H9 (cell line): ENCODE results near the gene KCNG3. TPM values are rescaled to one million over a fixed set of nuclear protein-coding genes. Genes with fewer than 3 reads are reported as not detected.

Experiments
- DNase-seq: peaks from one replicate; pipeline ENCODE4 v3.0.0-alpha.2; 2017
- H2AFZ ChIP-seq: one replicate; pipeline ENCODE4 v1.6.1; 2013; ENCODE audit warnings: mild to moderate bottlenecking, low read length, control low read depth, moderate library complexity
- H2AK5ac ChIP-seq: 2 replicates; pipeline ENCODE4 v1.6.1; 2013; ENCODE audit warnings: low read length, control low read depth, mixed read lengths; ENCODE audit not compliant: insufficient read length
- H2BK120ac ChIP-seq: one replicate; pipeline ENCODE4 v1.6.1; 2013; ENCODE audit warnings: low read depth, mild to moderate bottlenecking, low read length, control low read depth, inconsistent platforms; ENCODE audit not compliant: poor library complexity, severe bottlenecking
- H2BK12ac ChIP-seq: 2 replicates; pipeline ENCODE4 v1.6.1; 2013; ENCODE audit warnings: low read length, control low read depth, mixed read lengths, low read depth; ENCODE audit not compliant: insufficient read length
- H2BK15ac ChIP-seq: 2 replicates; pipeline ENCODE4 v1.6.1; 2013; ENCODE audit warnings: low read depth, low read length, control low read depth
- H2BK20ac ChIP-seq: one replicate; pipeline ENCODE4 v1.6.1; 2013; ENCODE audit warnings: low read depth, mild to moderate bottlenecking, low read length, control low read depth, inconsistent platforms; ENCODE audit not compliant: poor library complexity, severe bottlenecking
- H2BK5ac ChIP-seq: 2 replicates; pipeline ENCODE4 v1.6.1; 2013; ENCODE audit warnings: low read length, control low read depth, mixed read lengths; ENCODE audit not compliant: insufficient read length
- H3K14ac ChIP-seq: 2 replicates; pipeline ENCODE4 v1.6.1; 2013; ENCODE audit warnings: low read length, control low read depth; ENCODE audit not compliant: insufficient read depth
- H3K18ac ChIP-seq: 2 replicates; pipeline ENCODE4 v1.6.1; 2013; ENCODE audit warnings: low read depth, mild to moderate bottlenecking, mixed read lengths, low read length, control low read depth; ENCODE audit not compliant: insufficient read length
- H3K23ac ChIP-seq: 2 replicates; pipeline ENCODE4 v1.6.1; 2013; ENCODE audit warnings: low read length, control low read depth, mixed read lengths, low read depth; ENCODE audit not compliant: insufficient read length
- H3K23me2 ChIP-seq: 2 replicates; pipeline ENCODE4 v1.6.1; 2013; ENCODE audit warnings: low read depth, mild to moderate bottlenecking, mixed read lengths, low read length, control low read depth; ENCODE audit not compliant: insufficient read length, poor library complexity, severe bottlenecking
- H3K27ac ChIP-seq: 2 replicates; pipeline ENCODE4 v1.5.1; 2013; ENCODE audit warnings: low read length, control low read depth, mixed read lengths, low read depth; ENCODE audit not compliant: insufficient read length
- H3K27me3 ChIP-seq: 2 replicates; pipeline ENCODE4 v1.6.1; 2013; ENCODE audit warnings: low read length, control low read depth, inconsistent platforms; ENCODE audit not compliant: insufficient read depth
- H3K4ac ChIP-seq: 2 replicates; pipeline ENCODE4 v1.6.1; 2013; ENCODE audit warnings: low read depth, mild to moderate bottlenecking, control low read depth, inconsistent platforms, low read length, moderate library complexity
- H3K4me1 ChIP-seq: 2 replicates; pipeline ENCODE4 v1.6.1; 2013; ENCODE audit warnings: low read length, control low read depth, inconsistent platforms; ENCODE audit not compliant: insufficient read depth
- H3K4me2 ChIP-seq: 2 replicates; pipeline ENCODE4 v1.6.1; 2013; ENCODE audit warnings: low read length, control low read depth, mixed read lengths; ENCODE audit not compliant: insufficient read length, insufficient read depth
- H3K56ac ChIP-seq: 2 replicates; pipeline ENCODE4 v1.6.1; 2013; ENCODE audit warnings: low read depth, mild to moderate bottlenecking, mixed read lengths, low read length, control low read depth; ENCODE audit not compliant: insufficient read length
- H3K79me1 ChIP-seq: 2 replicates; pipeline ENCODE4 v1.6.1; 2013; ENCODE audit warnings: low read depth, mild to moderate bottlenecking, moderate library complexity, low read length, control low read depth, inconsistent platforms; ENCODE audit not compliant: insufficient read depth, poor library complexity, severe bottlenecking
- H3K79me2 ChIP-seq: 2 replicates; pipeline ENCODE4 v1.6.1; 2013; ENCODE audit warnings: low read length, control low read depth, inconsistent platforms; ENCODE audit not compliant: insufficient read depth
- H3K9ac ChIP-seq: 2 replicates; pipeline ENCODE4 v1.6.1; 2013; ENCODE audit warnings: low read length, control low read depth, mixed read lengths; ENCODE audit not compliant: insufficient read length; ENCODE audit errors: extremely low read depth
- H3K9me3 ChIP-seq: one replicate; pipeline ENCODE4 v1.6.1; 2013; ENCODE audit warnings: low read depth, low read length, inconsistent platforms; ENCODE audit not compliant: control insufficient read depth
- H3T11ph ChIP-seq: one replicate; pipeline ENCODE4 v1.6.1; 2013; ENCODE audit warnings: mild to moderate bottlenecking, low read length, control low read depth, inconsistent platforms
- H4K20me1 ChIP-seq: one replicate; pipeline ENCODE4 v1.6.1; 2013; ENCODE audit not compliant: control insufficient read depth, insufficient read length, insufficient read depth
- H4K5ac ChIP-seq: 2 replicates; pipeline ENCODE4 v1.6.1; 2013; ENCODE audit warnings: low read depth, mild to moderate bottlenecking, mixed read lengths, low read length, control low read depth; ENCODE audit not compliant: insufficient read length
- H4K8ac ChIP-seq: replicated peaks from 2 replicates; pipeline ENCODE4 v1.6.1; 2013; ENCODE audit warnings: low read length, control low read depth, mixed read lengths, low read depth; ENCODE audit not compliant: insufficient read length
- H4K91ac ChIP-seq: 2 replicates; pipeline ENCODE4 v1.6.1; 2013; ENCODE audit warnings: low read depth, mild to moderate bottlenecking, moderate library complexity, mixed read lengths, low read length, control low read depth; ENCODE audit not compliant: insufficient read length
- H3K27ac Mint-ChIP-seq, 3 experiments: 2 replicates in 2 of 3; 3 replicates in 1 of 3; pipeline ENCODE4 v1.8.0; 2020 to 2021; ENCODE audit warnings: mixed read lengths in 3 of 3, mild to moderate bottlenecking in 1 of 3, moderate library complexity in 1 of 3
- H3K27me3 Mint-ChIP-seq: 2 replicates; pipeline ENCODE4 v1.8.0; 2021; ENCODE audit warnings: low read depth, mild to moderate bottlenecking, moderate library complexity, mixed read lengths
- H3K36me3 Mint-ChIP-seq, 3 experiments: 2 replicates in 2 of 3; 3 replicates in 1 of 3; pipeline ENCODE4 v1.8.0; 2020 to 2021; ENCODE audit warnings: low read depth in 3 of 3, mixed read lengths in 3 of 3; ENCODE audit not compliant: insufficient read depth in 1 of 3
- H3K4me1 Mint-ChIP-seq, 2 experiments: 2 replicates each; pipeline ENCODE4 v1.8.0; 2020; ENCODE audit warnings: mixed read lengths in 2 of 2
- H3K4me3 Mint-ChIP-seq, 2 experiments: 2 replicates in 1 of 2; 3 replicates in 1 of 2; pipeline ENCODE4 v1.8.0; 2020 to 2021; ENCODE audit warnings: mild to moderate bottlenecking in 2 of 2, mixed read lengths in 2 of 2, moderate library complexity in 1 of 2
- H3K9me3 Mint-ChIP-seq, 2 experiments: 2 replicates in 1 of 2; 3 replicates in 1 of 2; pipeline ENCODE4 v1.8.0; 2020; ENCODE audit warnings: mild to moderate bottlenecking in 2 of 2, mixed read lengths in 2 of 2, moderate library complexity in 1 of 2
- WGBS: extraction: QIAGEN DNeasy Blood & Tissue Kit; methylation state at CpG from one replicate; pipeline ENCODE4 v1.1.7; 2013; ENCODE audit warnings: missing lambda C conversion rate, low lambda C conversion rate, mixed read lengths; ENCODE audit not compliant: insufficient read length; ENCODE audit errors: extremely low coverage; 5-methylcytosine and 5-hydroxymethylcytosine counted together
- total RNA-seq: library from RNA; stranded (reverse); gene quantifications from 2 replicates; pipeline ENCODE4 v1.2.1, GENCODE V29; 2021
- TF ChIP-seq, protein P1 (sequence below): fragments of 200-600 bp; sonication (generic); conservative IDR thresholded peaks from 3 replicates; pipeline ENCODE4 v1.8.0; 2021; ENCODE audit warnings: antibody characterized with exemption, mild to moderate bottlenecking

The KCNG3 gene
- total RNA-seq, 1 experiment from 2014 or later, result 16.5 TPM

DNA sequence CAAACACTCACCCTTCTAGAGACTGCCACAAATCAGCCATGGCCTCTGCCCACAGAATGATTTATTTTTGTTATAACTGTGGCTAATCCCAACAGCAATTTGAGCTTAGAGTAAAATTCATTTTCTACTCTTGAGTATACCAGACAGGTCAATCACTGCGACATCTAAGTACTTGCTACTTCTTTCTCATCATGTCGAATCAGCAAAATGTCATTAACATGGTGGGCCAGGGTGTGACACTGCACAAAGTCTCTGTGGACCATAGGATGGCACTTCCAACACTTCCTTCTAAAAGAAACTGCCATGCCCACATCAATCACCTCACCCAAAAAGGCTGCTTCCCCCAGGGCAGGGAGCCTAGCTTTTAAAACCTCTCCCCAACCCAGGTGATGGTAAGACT, 64.4 kb downstream of the KCNG3 start:
- peak overlapping the region in 1 of 3 experiments; percentile 41; a peak in 2 of 7 replicates for H3K27ac Mint-ChIP-seq

More for the DNA sequence above, 64.4 kb downstream of the KCNG3 start:
- no peak overlapping the region for H4K5ac ChIP-seq
- H3K56ac ChIP-seq, result no peak overlapping the region
- Mint-ChIP-seq H3K4me1 (peaks cover 0 to 13% of the 10 kb centered on the region in 2 experiments; a peak in 2 of 4 replicates), H3K36me3 (peaks cover 0 to 4% (median 3%) of the 10 kb centered on the region in 3 experiments; a peak in 4 of 7 replicates), H3K4me3 (no peak overlapping the region; a peak in 1 of 5 replicates), H3K27me3 (no peaks in the 10 kb centered on the region), H3K9me3 (no peaks in the 10 kb centered on the region)
- H3K18ac ChIP-seq, result no peak overlapping the region
- no peaks in the 10 kb centered on the region for H3K4me1 ChIP-seq
- no peak overlapping the region for H4K91ac ChIP-seq
- H2BK20ac ChIP-seq, result no peak overlapping the region
- no peak overlapping the region for H3K4ac ChIP-seq
- H3K23me2 ChIP-seq, result no peaks in the 10 kb centered on the region
- no CpG with 5 or more reads among the region's 2 CpGs for WGBS
- no peak overlapping the region for H3K4me2 ChIP-seq
- H3K27me3 ChIP-seq, result no peaks in the 10 kb centered on the region
- H4K20me1 ChIP-seq, result no peaks in the 10 kb centered on the region
- H3K9ac ChIP-seq, result no peak overlapping the region
- no peaks in the 10 kb centered on the region for H3K79me1 ChIP-seq
- no peak overlapping the region for H2BK12ac ChIP-seq
- no peaks in the 10 kb centered on the region for H3K9me3 ChIP-seq
- TF ChIP-seq, protein P1, sequence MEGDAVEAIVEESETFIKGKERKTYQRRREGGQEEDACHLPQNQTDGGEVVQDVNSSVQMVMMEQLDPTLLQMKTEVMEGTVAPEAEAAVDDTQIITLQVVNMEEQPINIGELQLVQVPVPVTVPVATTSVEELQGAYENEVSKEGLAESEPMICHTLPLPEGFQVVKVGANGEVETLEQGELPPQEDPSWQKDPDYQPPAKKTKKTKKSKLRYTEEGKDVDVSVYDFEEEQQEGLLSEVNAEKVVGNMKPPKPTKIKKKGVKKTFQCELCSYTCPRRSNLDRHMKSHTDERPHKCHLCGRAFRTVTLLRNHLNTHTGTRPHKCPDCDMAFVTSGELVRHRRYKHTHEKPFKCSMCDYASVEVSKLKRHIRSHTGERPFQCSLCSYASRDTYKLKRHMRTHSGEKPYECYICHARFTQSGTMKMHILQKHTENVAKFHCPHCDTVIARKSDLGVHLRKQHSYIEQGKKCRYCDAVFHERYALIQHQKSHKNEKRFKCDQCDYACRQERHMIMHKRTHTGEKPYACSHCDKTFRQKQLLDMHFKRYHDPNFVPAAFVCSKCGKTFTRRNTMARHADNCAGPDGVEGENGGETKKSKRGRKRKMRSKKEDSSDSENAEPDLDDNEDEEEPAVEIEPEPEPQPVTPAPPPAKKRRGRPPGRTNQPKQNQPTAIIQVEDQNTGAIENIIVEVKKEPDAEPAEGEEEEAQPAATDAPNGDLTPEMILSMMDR, result no peak
- H4K8ac ChIP-seq, result no peak overlapping the region
- no peaks in the 10 kb centered on the region for H3K79me2 ChIP-seq
- no peak overlapping the region for H2BK5ac ChIP-seq
- no peak overlapping the region for H3K27ac ChIP-seq
- H3K14ac ChIP-seq, result no peak overlapping the region
- no peak overlapping the region for H3K23ac ChIP-seq
- H2BK15ac ChIP-seq, result no peak overlapping the region
- no peak for DNase-seq
- H2BK120ac ChIP-seq, result no peak overlapping the region
- no peak overlapping the region for H3T11ph ChIP-seq
- no peak overlapping the region for H2AK5ac ChIP-seq
- no peak overlapping the region for H2AFZ ChIP-seq
